ENCODE measurements around the gene CARD10. TPM values are rescaled to one million over a fixed set of nuclear protein-coding genes. Genes with fewer than 3 reads are reported as not detected.
A peak's percentile ranks its signal among the peaks of the same experiment; 100 is the strongest.

Gene CARD10
- polyA plus RNA-seq, 10 donors, result 8.8 to 19.1 (median 12.6) TPM

GRCh38 chr22:37505989-37506388, 13.2 kb downstream of the CARD10 start:
- no peak for DNase-seq

- no peak for DNase-seq
Measured at GRCh38 chr22:37505565-37505964, 13.7 kb downstream of the CARD10 start.

- no peak for DNase-seq
Measured at GRCh38 chr22:37504964-37505363, 14.3 kb downstream of the CARD10 start.

- no peak for DNase-seq
Measured at GRCh38 chr22:37503850-37504249, 15.4 kb downstream of the CARD10 start.

GRCh38 chr22:37503183-37503683, 16.0 kb downstream of the CARD10 start:
- no peak for DNase-seq

GRCh38 chr22:37502342-37503182, 16.7 kb downstream of the CARD10 start:
- no peak for DNase-seq

GRCh38 chr22:37501610-37502341, 17.4 kb downstream of the CARD10 start:
- DNase-seq, result peak; percentile 61 to 85 (median 66)

- peak in 1 of 3 donors; percentile 51 for DNase-seq
Measured at GRCh38 chr22:37500745-37501609, 18.2 kb downstream of the CARD10 start.

- DNase-seq, result no peak
Measured at GRCh38 chr22:37499789-37500540, 19.2 kb downstream of the CARD10 start.

GRCh38 chr22:37499027-37499707, 20.0 kb downstream of the CARD10 start:
- DNase-seq, result no peak

- DNase-seq, result no peak
Measured at GRCh38 chr22:37498289-37498909, 20.8 kb downstream of the CARD10 start.

GRCh38 chr22:37497062-37497599, 22.1 kb downstream of the CARD10 start:
- DNase-seq, result peak in 1 of 3 donors; percentile 87

GRCh38 chr22:37496651-37497050, 22.6 kb downstream of the CARD10 start:
- no peak for DNase-seq

GRCh38 chr22:37493979-37494378, 25.2 kb downstream of the CARD10 start:
- DNase-seq, result no peak

GRCh38 chr22:37492428-37493344, 26.5 kb downstream of the CARD10 start:
- no peak for DNase-seq

- DNase-seq, result no peak
Measured at GRCh38 chr22:37491559-37492427, 27.4 kb downstream of the CARD10 start.

GRCh38 chr22:37491106-37491505, 28.1 kb downstream of the CARD10 start:
- no peak for DNase-seq

- DNase-seq, result no peak
Measured at GRCh38 chr22:37489983-37490382, 29.2 kb downstream of the CARD10 start.

Measured in muscle of back (tissue), 11 donors.